Epidermal melanocyte (primary cell): Measurements from ENCODE around the gene MDH1B.
"Not testable (repeated sequence)": the region's sequence is repeated elsewhere in the genome, so short reads cannot be mapped to it uniquely, and the experiment has no call there.

ENCODE experiments used
- DNase-seq: peaks from one replicate; pipeline ENCODE4 v3.0.0; 2011; ENCODE audit warnings: low spot score; ENCODE audit not compliant: insufficient read length

The MDH1B gene

DNA sequence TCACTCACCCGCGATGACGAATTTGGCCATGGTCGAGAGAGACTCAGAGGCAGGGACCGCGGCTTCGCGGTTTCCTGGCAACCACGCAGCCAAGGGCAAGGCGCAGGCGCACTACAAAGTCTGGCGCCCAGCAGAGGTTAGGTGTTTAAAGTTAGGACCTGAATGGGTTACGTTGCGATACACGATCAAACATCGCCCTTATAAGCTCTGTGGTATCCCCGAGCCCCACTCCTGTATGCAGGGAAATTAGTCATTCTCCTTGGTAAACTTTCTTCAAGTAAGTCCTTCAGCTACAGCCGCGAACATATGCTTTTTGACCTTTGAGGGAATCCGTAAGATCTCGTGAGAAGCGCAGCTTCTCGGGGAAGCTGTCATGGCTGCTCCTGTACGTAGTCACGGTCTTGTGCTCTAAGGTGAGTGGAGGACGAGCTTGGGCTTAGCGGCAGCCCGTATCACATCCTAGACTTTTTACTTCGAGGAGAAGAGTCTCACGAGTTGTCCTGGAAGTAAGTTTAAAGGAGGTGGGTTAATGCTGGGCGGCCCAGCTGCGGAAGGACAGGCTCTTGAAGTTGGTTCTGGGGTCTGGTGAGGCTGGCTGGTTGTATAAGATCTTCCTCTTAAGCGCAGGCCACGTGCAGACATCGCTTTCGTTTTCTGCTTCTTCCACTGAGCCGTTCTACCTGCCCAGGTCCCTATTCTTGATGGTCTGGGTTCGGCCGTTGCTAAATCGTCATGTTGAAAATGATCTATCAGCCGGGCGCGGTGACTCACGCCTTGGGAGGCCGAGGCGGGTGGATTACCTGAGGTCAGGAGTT lies at the start of gene MDH1B, which contains the start of gene FASTKD2:
TSS of gene MDH1B (minus strand) at position 87 of the 815 bp plus-strand sequence. CDS start at position 30, 57 bp downstream.
TSS of gene FASTKD2 (plus strand) at position 365 of the 815 bp plus-strand sequence. CDS start 1,088 bp downstream, outside the sequence.
- peak; percentile 79 for DNase-seq

DNA sequence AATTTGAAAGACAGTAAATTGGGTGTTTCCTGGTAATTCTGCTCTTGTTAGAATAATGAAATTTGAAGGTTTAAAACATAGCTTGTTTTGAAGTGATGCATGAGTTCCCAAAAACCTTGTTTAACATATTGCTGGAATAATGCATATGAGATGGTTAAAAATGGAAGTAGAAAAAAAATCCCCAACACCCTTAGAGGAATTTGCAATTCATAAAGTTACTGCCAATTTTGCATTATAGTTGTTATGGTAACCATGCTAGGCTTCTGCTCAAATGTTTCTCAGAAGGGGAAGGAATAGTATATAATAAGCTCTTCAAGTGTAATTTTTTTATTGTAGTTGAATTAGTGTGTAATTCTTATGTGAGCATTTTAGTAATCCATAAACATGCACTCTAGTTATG lies 49.4 kb upstream of the MDH1B start:
- DNase-seq, result no peak

GRCh38 chr2:206812471-206812870 lies 47.3 kb upstream of the MDH1B start:
- DNase-seq, result not testable (repeated sequence)

- DNase-seq, result not testable (repeated sequence)
Observed at GRCh38 chr2:206807624-206808023, 42.5 kb upstream of the MDH1B start.

- no peak for DNase-seq
Observed at GRCh38 chr2:206805887-206806607, 40.9 kb upstream of the MDH1B start.

GRCh38 chr2:206804326-206804725 lies 39.2 kb upstream of the MDH1B start:
- no peak for DNase-seq

- no peak for DNase-seq
Observed at GRCh38 chr2:206802654-206803514, 37.8 kb upstream of the MDH1B start.

GRCh38 chr2:206801418-206802189 lies 36.5 kb upstream of the MDH1B start:
- no peak for DNase-seq

- DNase-seq, result peak; percentile 44
Observed at GRCh38 chr2:206800506-206801417, 35.6 kb upstream of the MDH1B start.

DNA sequence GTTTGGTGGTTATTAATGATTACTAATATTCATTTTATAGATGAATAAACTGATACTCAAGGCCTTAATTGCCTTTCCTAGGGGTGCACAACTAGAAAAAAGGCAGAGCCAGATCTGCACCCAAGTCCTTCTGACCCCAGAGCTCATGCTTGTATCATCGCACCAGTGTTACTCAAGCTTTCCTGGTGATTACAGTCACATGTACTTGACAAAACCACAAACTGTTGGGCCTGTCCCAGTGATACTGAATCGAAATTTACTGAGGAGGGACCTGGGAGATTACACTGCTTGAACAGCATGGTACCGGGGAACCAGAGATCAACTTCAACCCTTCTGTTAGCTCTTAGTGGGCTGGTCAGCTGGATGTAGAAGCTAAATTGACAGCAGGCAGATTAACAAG lies 34.0 kb upstream of the MDH1B start:
- DNase-seq, result no peak

GRCh38 chr2:206798000-206798399 lies 32.9 kb upstream of the MDH1B start:
- no peak for DNase-seq

DNA sequence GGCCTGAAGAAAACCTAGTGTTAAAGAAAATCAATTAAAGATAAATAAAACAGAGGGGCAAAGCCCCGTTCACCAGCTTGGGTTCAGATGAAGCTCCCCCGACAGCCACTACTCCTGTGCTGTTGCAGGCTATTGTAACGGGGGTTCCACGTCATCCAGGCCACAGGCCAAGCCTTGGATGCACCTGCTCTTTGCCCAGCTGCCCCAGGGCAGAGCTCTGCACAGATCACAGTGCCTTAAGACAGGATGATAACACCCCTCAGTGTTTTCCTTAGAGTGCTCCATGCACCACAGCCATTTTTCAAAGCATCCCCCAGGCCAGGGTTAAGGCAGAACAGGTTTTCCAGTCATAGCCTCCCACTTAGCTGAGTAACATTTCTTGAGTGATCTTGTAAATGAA lies 32.2 kb upstream of the MDH1B start:
- no peak for DNase-seq

DNA sequence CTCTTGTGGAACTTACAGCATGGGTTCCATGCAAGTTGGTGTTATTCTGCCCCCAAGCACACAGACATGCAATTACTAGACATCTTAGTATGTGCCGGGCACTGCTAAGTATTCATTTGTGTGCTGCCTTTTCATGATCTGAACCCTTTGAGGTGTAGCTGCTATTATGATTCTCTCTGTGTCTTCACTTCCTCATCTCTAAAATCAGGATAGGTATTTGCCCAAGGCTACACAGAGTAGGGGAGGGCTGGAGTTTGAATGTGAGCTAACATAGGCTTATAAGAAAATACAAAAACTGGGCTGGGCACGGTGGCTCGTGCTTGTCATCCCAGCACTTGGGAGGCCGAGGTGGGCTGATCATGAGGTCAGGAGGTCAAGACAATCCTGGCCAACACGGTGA lies 27.5 kb upstream of the MDH1B start:
- no peak for DNase-seq

DNA sequence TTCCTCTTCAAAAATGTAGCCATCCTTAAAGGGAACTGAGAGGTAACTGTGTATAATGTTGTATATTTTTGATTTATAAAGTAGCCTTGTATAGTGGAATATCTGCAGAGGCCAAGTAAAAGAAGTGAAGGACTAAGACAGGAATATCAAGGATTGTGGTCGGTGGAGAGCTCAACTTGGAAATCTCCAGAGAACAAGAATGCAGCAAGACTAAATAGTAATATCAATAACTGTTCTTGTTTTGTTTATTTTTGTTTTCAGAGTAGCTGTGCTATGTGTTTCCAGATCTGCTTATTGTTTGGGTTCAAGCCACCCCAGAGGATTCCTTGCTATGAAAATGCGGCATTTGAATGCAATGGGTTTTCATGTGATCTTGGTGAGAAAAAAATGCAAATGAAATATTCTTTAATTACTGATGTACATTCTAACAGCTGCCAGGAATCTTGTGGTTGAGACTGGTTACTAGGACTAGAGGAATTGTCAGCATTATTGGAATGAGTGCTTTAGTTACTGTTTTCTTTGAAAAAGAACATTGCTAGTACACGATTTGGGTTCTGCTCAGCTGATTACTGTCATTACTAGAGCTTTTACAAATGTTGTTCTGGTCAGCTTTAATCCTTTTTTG lies 25.3 kb upstream of the MDH1B start:
- no peak for DNase-seq

- DNase-seq, result no peak
Observed at GRCh38 chr2:206784559-206785353, 19.6 kb upstream of the MDH1B start.

DNA sequence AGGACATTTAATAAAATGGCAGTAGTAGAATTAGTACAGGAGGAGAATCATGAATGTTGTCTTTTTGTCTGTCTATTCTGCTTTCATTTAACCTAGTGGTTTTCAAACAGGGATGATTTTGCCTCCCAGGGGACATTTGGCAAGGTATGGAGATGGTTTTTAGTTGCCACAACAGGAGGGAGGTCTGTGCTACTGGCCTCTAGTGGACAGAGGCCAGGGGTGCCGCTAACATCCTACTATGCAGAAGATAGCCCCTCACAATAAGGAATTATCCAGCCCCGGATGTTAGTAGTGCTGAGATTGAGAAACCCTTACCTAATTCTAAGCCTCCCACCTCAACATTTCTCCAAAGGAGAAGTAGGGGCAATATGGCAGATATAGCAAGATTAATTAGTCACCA lies 18.6 kb upstream of the MDH1B start:
- DNase-seq, result no peak

DNA sequence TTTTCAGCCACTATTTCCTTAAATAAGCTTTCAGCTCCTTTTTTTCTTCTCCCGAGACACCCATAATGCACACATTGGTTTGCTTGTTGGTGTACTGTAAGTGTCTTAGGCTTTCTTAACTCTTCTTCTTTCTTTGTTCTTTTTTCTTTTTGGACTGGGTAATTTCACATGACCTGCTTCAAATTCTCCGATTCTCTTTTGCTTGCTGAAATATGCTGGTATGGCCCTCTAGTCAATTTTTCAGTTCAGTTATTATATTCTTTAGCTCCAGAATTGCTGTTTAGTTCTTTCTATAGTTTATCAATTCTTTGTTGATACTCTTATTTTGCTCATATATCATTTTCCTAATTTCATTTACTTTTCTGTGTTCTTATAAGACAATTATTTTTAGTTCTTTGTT lies 15.5 kb upstream of the MDH1B start:
- no peak for DNase-seq

- no peak for DNase-seq
Observed at GRCh38 chr2:206776432-206776831, 11.3 kb upstream of the MDH1B start.
